Small intestine (tissue), 7 donors: ENCODE data around the gene HAUS1. TPM values are rescaled to one million over a fixed set of nuclear protein-coding genes. Genes with fewer than 3 reads are reported as not detected.
"Not testable (repeated sequence)": the region's sequence is repeated elsewhere in the genome, so short reads cannot be mapped to it uniquely, and the experiment has no call there.

Experiments
- DNase-seq, 2 donors: peaks; one replicate each; pipeline versions ENCODE4 v3.0.0 to v3.0.0-alpha.2; 2013
- FAIRE-seq: peaks from 2 replicates; lab custom pipeline; 2012; peaks lifted over from hg19 to GRCh38; lab: Jason Lieb, UNC
- H3K27ac ChIP-seq, 3 donors: one replicate each; pipeline ENCODE4 v1.5.1; 2013; ENCODE audit warnings: low read length in 2 of 3, mild to moderate bottlenecking in 2 of 3, control low read depth in 1 of 3, inconsistent platforms in 1 of 3, low read depth in 1 of 3, moderate library complexity in 1 of 3
- H3K27me3 ChIP-seq, 3 donors: one replicate each; pipeline ENCODE4 v1.6.1; 2013; ENCODE audit warnings: low read length in 3 of 3, inconsistent platforms in 1 of 3; ENCODE audit not compliant: control insufficient read depth in 3 of 3, insufficient read depth in 3 of 3
- H3K36me3 ChIP-seq, 3 donors: one replicate each; pipeline ENCODE4 v1.6.1; 2013; ENCODE audit warnings: low read length in 3 of 3, inconsistent platforms in 1 of 3, low read depth in 1 of 3, mild to moderate bottlenecking in 1 of 3, moderate library complexity in 1 of 3; ENCODE audit not compliant: control insufficient read depth in 3 of 3, insufficient read depth in 2 of 3
- H3K4me1 ChIP-seq, 3 donors: one replicate each; pipeline ENCODE4 v1.6.1; 2013; ENCODE audit warnings: low read length in 2 of 3, inconsistent platforms in 1 of 3, low read depth in 1 of 3, mild to moderate bottlenecking in 1 of 3, moderate library complexity in 1 of 3; ENCODE audit not compliant: control insufficient read depth in 3 of 3, insufficient read depth in 2 of 3
- H3K4me3 ChIP-seq, 3 donors: one replicate each; pipeline ENCODE4 v1.5.1; 2013; ENCODE audit warnings: low read length in 3 of 3, control low read depth in 1 of 3, inconsistent platforms in 1 of 3, low read depth in 1 of 3, mild to moderate bottlenecking in 1 of 3, moderate library complexity in 1 of 3
- H3K9me3 ChIP-seq, 2 donors: one replicate each; pipeline ENCODE4 v1.6.1; 2013; ENCODE audit warnings: low read depth in 1 of 2, low read length in 1 of 2; ENCODE audit not compliant: control insufficient read depth in 2 of 2, insufficient read depth in 1 of 2
- WGBS, 3 donors: extraction: QIAGEN DNeasy Blood & Tissue Kit; methylation state at CpG; one replicate each; pipeline ENCODE4 v1.1.7; 2013; 5-methylcytosine and 5-hydroxymethylcytosine counted together
- polyA plus RNA-seq, 4 donors: library from polyadenylated mRNA; stranded (reverse) in 3 of 4; unstranded in 1 of 4; fragments of 200-250 nt in 3 of 4; fragments of 120-200 nt in 1 of 4; gene quantifications; one replicate each; pipeline versions ENCODE4 v1.2.1 to v1.2.3, GENCODE V29; 2013
- donor health status: healthy with polysubstance abuse.
- donor health status: control.
- donor health status: control.
- donor health status: Bipolar disorder and iron deficiency.
- donor health status: healthy.

Gene HAUS1
- polyA plus RNA-seq, 4 donors: 15.7 to 32.7 (median 24.2) TPM

DNA sequence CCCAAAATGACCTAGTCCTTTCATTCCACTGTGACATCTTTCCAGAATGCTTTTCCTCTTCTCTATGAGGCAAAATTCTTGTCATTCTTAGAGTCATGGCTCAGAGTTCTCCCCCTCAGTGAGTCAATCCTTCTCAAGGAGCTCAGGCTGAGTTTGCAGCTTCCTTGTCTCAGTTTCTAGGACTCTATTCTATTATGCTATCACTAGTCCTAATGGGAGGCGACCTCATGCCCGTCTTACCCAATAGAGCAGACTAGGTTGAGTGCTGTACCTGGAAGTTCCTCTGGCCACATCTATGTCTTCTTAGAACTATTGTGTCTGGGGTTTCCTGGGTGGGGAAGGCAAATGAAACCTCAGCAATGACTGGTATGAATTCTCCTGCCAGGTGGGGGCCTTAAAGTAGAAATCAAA is 51.5 kb downstream of the HAUS1 start:
- Histone ChIP-seq H3K27ac (no peak overlapping the region), H3K4me1 (no peaks in the 10 kb centered on the region), H3K9me3 (no peaks in the 10 kb centered on the region), H3K36me3 (peaks cover 0 to 6% (median 0%) of the 10 kb centered on the region in 3 donors), H3K4me3 (no peak overlapping the region), H3K27me3 (no peaks in the 10 kb centered on the region)
- WGBS, 3 donors: 42 to 81% (median 73%) methylated on average over 2 of the region's 2 CpGs
- FAIRE-seq: no peak
- DNase-seq: peak in 1 of 2 donors; percentile 45

GRCh38 chr18:46156124-46156745 is 52.0 kb downstream of the HAUS1 start:
- Histone ChIP-seq H3K9me3 (no peaks in the 10 kb centered on the region), H3K27ac (no peak overlapping the region), H3K36me3 (peaks cover 0 to 6% (median 0%) of the 10 kb centered on the region in 3 donors), H3K4me3 (no peak overlapping the region), H3K4me1 (no peaks in the 10 kb centered on the region), H3K27me3 (no peaks in the 10 kb centered on the region)
- no peak for DNase-seq
- FAIRE-seq: no peak
- WGBS, 3 donors: 70 to 81% (median 75%) methylated on average over 3 of the region's 3 CpGs

DNA sequence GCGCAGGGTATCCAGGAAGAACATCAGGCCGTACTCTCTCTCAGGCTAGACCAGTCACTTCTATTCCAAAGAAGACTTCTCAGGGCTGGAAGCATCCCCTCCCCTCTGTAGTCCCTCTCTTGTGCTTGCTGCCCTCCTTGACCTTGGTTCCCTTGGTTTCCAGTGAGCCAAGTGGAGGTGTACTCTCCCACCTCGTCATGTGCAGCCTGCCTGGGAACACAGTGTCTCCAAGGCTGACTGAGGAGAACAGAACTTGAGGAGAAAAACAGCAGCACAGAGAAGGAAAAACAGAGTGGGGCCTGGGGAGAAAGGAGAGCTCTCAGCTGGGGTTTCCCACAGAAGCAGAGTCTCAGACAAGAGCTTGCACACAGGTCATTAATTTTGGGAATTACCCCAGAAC is 52.7 kb downstream of the HAUS1 start:
- FAIRE-seq (no peak), DNase-seq (no peak)
- WGBS, 3 donors: 93 to 98% (median 97%) methylated on average over 3 of the region's 3 CpGs
- Histone ChIP-seq H3K27me3 (no peaks in the 10 kb centered on the region), H3K4me3 (no peak overlapping the region), H3K9me3 (no peaks in the 10 kb centered on the region), H3K4me1 (no peaks in the 10 kb centered on the region), H3K36me3 (peaks cover 0 to 6% (median 0%) of the 10 kb centered on the region in 3 donors), H3K27ac (no peak overlapping the region)

GRCh38 chr18:46158499-46158898 is 54.3 kb downstream of the HAUS1 start:
- H3K27me3 ChIP-seq: no peaks in the 10 kb centered on the region
- no peak overlapping the region for H3K4me3 ChIP-seq
- H3K36me3 ChIP-seq: peaks cover 0 to 6% (median 0%) of the 10 kb centered on the region in 3 donors
- DNase-seq (no peak), FAIRE-seq (no peak)
- H3K9me3 ChIP-seq: no peaks in the 10 kb centered on the region
- 90 to 94% (median 92%) methylated on average over 3 of the region's 3 CpGs for WGBS, 3 donors
- no peak overlapping the region for H3K27ac ChIP-seq
- no peaks in the 10 kb centered on the region for H3K4me1 ChIP-seq

DNA sequence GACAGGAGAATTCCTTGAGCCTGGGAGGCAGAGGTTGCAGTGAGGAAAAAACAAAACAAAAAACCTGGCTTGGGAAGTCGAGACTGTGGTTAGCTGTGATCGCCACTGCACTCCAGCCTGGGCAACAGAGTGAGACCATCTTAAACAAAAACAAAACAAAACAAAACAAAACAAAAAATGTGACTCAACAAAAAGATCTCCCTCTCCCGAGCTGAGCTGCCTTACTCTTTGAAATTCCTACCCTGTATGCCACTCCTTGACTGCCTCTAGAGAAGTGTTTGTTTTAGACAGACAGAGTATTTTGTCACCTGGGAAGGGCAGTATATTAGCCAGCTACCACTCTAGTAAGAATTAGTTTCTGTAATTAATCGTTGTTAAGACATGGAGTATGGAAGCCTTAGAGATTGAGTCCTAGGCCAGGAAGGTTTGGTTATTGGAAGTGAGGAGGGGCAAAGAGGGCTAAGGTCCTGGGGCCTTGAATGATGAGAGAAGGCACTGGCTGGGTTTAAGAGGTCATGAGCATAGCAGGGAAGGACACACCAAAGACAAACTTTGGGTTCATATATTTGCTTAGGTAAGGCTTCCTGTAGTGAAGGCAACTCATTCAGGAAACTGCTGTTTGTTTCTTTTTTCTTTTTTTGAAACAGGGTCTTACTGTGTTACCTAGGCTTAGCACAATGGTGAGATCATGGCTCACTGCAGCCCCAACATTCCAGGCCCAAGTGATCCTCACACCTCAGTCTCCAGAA is 56.0 kb downstream of the HAUS1 start:
- FAIRE-seq (no peak), DNase-seq (no peak)
- no peaks in the 10 kb centered on the region for H3K4me1 ChIP-seq
- 84 to 92% (median 87%) methylated on average over 4 of the region's 4 CpGs for WGBS, 3 donors
- no peaks in the 10 kb centered on the region for H3K27me3 ChIP-seq
- no peak overlapping the region for H3K4me3 ChIP-seq
- H3K36me3 ChIP-seq: peaks cover 0 to 6% (median 0%) of the 10 kb centered on the region in 3 donors
- H3K9me3 ChIP-seq: no peaks in the 10 kb centered on the region
- no peak overlapping the region for H3K27ac ChIP-seq

DNA sequence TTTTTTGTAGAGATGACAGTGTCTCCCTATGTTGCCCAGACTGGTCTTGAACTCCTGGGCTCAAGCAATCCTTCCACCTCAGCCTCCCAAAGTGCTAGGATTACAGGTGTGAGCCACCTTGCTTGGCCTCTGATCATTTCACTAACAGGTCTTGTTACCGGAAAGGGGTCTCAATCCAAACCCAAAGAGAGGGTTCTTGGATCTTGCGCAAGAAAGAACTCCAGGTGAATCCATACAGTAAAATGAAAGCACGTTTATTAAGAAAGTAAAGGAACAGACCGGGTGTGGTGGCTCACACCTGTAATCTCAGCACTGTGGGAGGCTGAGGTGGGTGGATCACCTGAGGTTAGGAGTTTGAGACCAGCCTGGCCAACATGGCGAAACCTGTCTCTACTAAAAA is 56.7 kb downstream of the HAUS1 start:
- H3K27ac ChIP-seq, H3K27me3 ChIP-seq, H3K4me3 ChIP-seq, H3K4me1 ChIP-seq, DNase-seq, H3K9me3 ChIP-seq, FAIRE-seq, H3K36me3 ChIP-seq: not testable (repeated sequence)
- WGBS, 3 donors: 94 to 96% (median 95%) methylated on average over 5 of the region's 5 CpGs

DNA sequence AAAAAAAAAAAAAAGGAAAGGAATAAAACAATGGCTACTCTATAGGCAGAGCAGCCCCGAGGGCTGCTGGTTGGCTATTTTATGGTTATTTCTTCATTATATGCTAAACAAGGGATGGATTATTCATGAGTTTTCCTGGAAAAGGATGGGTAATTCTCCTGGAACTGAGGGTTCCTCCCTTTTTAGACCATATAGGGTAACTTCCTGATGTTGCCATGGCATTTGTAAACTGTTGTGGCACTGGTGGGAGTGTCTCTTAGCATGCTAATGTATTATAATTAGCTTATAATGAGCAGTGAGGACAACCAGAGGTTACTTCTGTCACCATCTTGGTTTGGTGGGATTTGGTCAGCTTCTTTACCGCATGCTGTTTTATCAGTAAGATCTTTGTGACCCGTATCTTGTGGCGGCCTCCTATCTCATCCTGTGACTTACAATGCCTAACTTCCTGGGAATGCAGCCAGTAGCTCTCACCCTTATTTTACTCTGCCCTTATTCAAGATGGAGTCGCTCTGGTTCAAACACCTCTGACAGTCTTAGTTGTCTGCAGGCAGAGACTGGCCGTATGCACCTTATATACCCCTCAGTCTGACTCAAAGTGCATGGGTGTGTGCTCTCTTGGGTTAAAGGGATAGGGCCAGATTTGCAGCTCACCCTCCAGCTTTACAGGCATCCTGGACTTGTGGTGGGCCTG is 57.7 kb downstream of the HAUS1 start:
- peaks cover 0 to 3% (median 0%) of the 10 kb centered on the region in 3 donors for H3K36me3 ChIP-seq

DNA sequence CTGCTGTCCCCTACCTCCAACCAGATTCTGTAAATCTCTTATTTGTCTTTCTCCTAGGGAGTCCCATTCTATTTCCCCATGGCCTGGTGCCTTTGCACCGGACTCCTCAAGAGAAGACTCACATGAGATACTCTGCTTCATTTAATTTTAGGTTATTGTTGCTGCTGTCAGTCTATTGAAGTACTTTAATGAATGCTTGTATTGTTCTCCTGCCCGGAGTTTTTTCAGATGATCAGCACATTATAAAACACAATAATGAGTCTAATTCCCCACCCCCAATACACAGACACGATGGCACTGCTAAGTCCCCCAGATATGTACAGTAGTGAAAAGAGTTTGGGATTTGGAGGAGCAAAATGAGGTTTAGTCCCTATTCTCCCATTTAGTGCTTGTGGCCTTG is 58.9 kb downstream of the HAUS1 start:
- FAIRE-seq: no peak
- no peak for DNase-seq
- Histone ChIP-seq H3K4me1 (no peaks in the 10 kb centered on the region), H3K9me3 (no peaks in the 10 kb centered on the region), H3K27me3 (no peaks in the 10 kb centered on the region), H3K4me3 (no peak overlapping the region), H3K27ac (no peak overlapping the region), H3K36me3 (no peaks in the 10 kb centered on the region)
- 51 to 72% (median 65%) methylated on average over 3 of the region's 3 CpGs for WGBS, 3 donors

More for the DNA sequence above, 57.7 kb downstream of the HAUS1 start:
- Histone ChIP-seq H3K4me1 (no peaks in the 10 kb centered on the region), H3K27me3 (no peaks in the 10 kb centered on the region), H3K9me3 (no peaks in the 10 kb centered on the region), H3K27ac (no peak overlapping the region), H3K4me3 (no peak overlapping the region)
- WGBS, 3 donors: 74 to 83% (median 80%) methylated on average over 6 of the region's 6 CpGs
- no peak for FAIRE-seq
- DNase-seq: no peak
